Transverse colon (tissue), 4 donors: ENCODE measurements around the gene AP1S2. TPM values are rescaled to one million over a fixed set of nuclear protein-coding genes. Genes with fewer than 3 reads are reported as not detected.

Experiments used
- DNase-seq: peaks from one replicate; pipeline ENCODE4 v3.0.0-alpha.2; 2019
- H3K27ac ChIP-seq, 4 donors: fragments of 200-600 bp; sonication (generic); 2 replicates each; pipeline ENCODE4 v1.5.1; 2016 to 2018; ENCODE audit warnings: inconsistent platforms in 4 of 4
- H3K27me3 ChIP-seq: fragments of 200-600 bp; sonication (generic); 2 replicates; pipeline ENCODE4 v1.5.1; 2017; ENCODE audit warnings: inconsistent platforms
- H3K36me3 ChIP-seq, 4 donors: fragments of 200-600 bp; sonication (generic); 2 replicates each; pipeline ENCODE4 v1.5.1; 2017 to 2019; ENCODE audit warnings: inconsistent platforms in 4 of 4
- H3K4me1 ChIP-seq, 4 donors: fragments of 200-600 bp; sonication (generic); 2 replicates each; pipeline ENCODE4 v1.5.1; 2017 to 2020; ENCODE audit warnings: inconsistent platforms in 4 of 4
- H3K4me3 ChIP-seq, 4 donors: fragments of 200-600 bp; sonication (generic); 1 replicate in 1 of 4; 2 replicates in 3 of 4; pipeline versions ENCODE4 v1.5.1 to v1.6.1; 2017 to 2019; ENCODE audit warnings: inconsistent platforms in 4 of 4
- H3K9me3 ChIP-seq, 2 donors: fragments of 200-600 bp; sonication (generic); 2 replicates each; pipeline ENCODE4 v1.5.1; 2017 to 2019; ENCODE audit warnings: inconsistent platforms in 2 of 2
- EP300 ChIP-seq: sonication (generic); formaldehyde crosslinking; IDR thresholded peaks from one replicate; pipeline ENCODE4 v1.6.1; 2017; ENCODE audit warnings: antibody characterized with exemption, low read depth
- POLR2A ChIP-seq: fragments of 450-650 bp; IDR thresholded peaks from one replicate; pipeline ENCODE4 v1.6.1; 2016; ENCODE audit warnings: antibody characterized with exemption, mild to moderate bottlenecking, moderate library complexity
- POLR2AphosphoS5 ChIP-seq, 3 donors: sonication (generic); formaldehyde crosslinking; IDR thresholded peaks; one replicate each; pipeline ENCODE4 v1.6.1; 2016; ENCODE audit warnings: antibody characterized with exemption in 3 of 3
- WGBS, 2 donors: methylation state at CpG; one replicate each; pipeline ENCODE4 v1.1.5; 2018; ENCODE audit warnings: low coverage in 1 of 2; 5-methylcytosine and 5-hydroxymethylcytosine counted together
- in situ Hi-C, 4 donors: fragments of 200-750 bp; cut with MboI; loops; one replicate each; pipeline versions ENCODE4 v1.15.0 to v1.15.1; 2017; ENCODE audit warnings: low sequenced_read_pairs in 3 of 4, low pct_ligation_motif_present in 1 of 4, low pct_unique_long_range_greater_than_20kb in 1 of 4
- intact Hi-C: fragments of 100-400 bp; cut with DNase I; formaldehyde crosslinking; loops from one replicate; pipeline ENCODE4 v1.15.1; 2023; ENCODE audit warnings: low total_unique reads
- total RNA-seq, 4 donors: library from RNA; depleted of rRNA; stranded (reverse); fragments of >200 nt; gene quantifications; one replicate each; pipeline ENCODE4 v1.1.0, GENCODE V29; 2016
- TF ChIP-seq, protein P1 (sequence below), 5 experiments: fragments of 200-600 bp in 3 of 5; fragments of 450-650 bp in 2 of 5; sonication (generic) in 3 of 5; IDR thresholded peaks; 1 replicate in 2 of 5; 2 replicates in 3 of 5; pipeline ENCODE4 v1.5.1; 2016 to 2017; ENCODE audit warnings: antibody characterized with exemption in 5 of 5, inconsistent platforms in 3 of 5, mild to moderate bottlenecking in 2 of 5, moderate library complexity in 1 of 5

Gene AP1S2
- total RNA-seq, 4 donors from 2014 or later: 26.2 to 27.6 (median 26.7) TPM

GRCh38 chrX:15873566-15873965 is 19.0 kb upstream of the AP1S2 start:
- Histone ChIP-seq H3K9me3 (no peaks in the 10 kb centered on the region), H3K4me3 (no peak overlapping the region), H3K36me3 (no peaks in the 10 kb centered on the region), H3K4me1 (no peaks in the 10 kb centered on the region), H3K27me3 (no peaks in the 10 kb centered on the region), H3K27ac (no peak overlapping the region)
- WGBS, 2 donors: 57 to 73% methylated on average over 1 to 4 of the region's 4 CpGs
- in situ Hi-C loops: no loop called here
- TF ChIP-seq POLR2A (no peak), EP300 (no peak), POLR2AphosphoS5 (IDR thresholded peaks at IDR 0.05) (no peak)
- TF ChIP-seq, protein P1, sequence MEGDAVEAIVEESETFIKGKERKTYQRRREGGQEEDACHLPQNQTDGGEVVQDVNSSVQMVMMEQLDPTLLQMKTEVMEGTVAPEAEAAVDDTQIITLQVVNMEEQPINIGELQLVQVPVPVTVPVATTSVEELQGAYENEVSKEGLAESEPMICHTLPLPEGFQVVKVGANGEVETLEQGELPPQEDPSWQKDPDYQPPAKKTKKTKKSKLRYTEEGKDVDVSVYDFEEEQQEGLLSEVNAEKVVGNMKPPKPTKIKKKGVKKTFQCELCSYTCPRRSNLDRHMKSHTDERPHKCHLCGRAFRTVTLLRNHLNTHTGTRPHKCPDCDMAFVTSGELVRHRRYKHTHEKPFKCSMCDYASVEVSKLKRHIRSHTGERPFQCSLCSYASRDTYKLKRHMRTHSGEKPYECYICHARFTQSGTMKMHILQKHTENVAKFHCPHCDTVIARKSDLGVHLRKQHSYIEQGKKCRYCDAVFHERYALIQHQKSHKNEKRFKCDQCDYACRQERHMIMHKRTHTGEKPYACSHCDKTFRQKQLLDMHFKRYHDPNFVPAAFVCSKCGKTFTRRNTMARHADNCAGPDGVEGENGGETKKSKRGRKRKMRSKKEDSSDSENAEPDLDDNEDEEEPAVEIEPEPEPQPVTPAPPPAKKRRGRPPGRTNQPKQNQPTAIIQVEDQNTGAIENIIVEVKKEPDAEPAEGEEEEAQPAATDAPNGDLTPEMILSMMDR (IDR thresholded peaks at IDR 0.05): no peak
- no peak for DNase-seq
- intact Hi-C loops: no loop called here

GRCh38 chrX:15870310-15870709 is 15.7 kb upstream of the AP1S2 start:
- in situ Hi-C loops: no loop called here
- Histone ChIP-seq H3K4me1 (no peaks in the 10 kb centered on the region), H3K9me3 (no peaks in the 10 kb centered on the region), H3K27ac (no peak overlapping the region), H3K27me3 (no peaks in the 10 kb centered on the region), H3K4me3 (no peak overlapping the region), H3K36me3 (no peaks in the 10 kb centered on the region)
- DNase-seq: no peak
- intact Hi-C loops: no loop called here
- TF ChIP-seq, protein P1 (IDR thresholded peaks at IDR 0.05): no peak
- TF ChIP-seq EP300: no peak
- no peak for TF ChIP-seq POLR2A
- WGBS, 2 donors: 75 to 80% methylated on average over 1 to 4 of the region's 4 CpGs

- intact Hi-C loops (no loop called here), in situ Hi-C loops (no loop called here)
- no peak for DNase-seq
- no peak overlapping the region for H3K4me3 ChIP-seq
- no peaks in the 10 kb centered on the region for H3K9me3 ChIP-seq
- no peaks in the 10 kb centered on the region for H3K36me3 ChIP-seq
- no peaks in the 10 kb centered on the region for H3K4me1 ChIP-seq
- no peak for TF ChIP-seq POLR2A
- TF ChIP-seq POLR2AphosphoS5 (IDR thresholded peaks at IDR 0.05): no peak
- TF ChIP-seq EP300: no peak
- TF ChIP-seq, protein P1 (IDR thresholded peaks at IDR 0.05): no peak
- no peak overlapping the region for H3K27ac ChIP-seq
- H3K27me3 ChIP-seq: no peaks in the 10 kb centered on the region
- WGBS, 2 donors: 96% methylated on average over 4 of the region's 4 CpGs; no CpG with 5 or more reads in 1 of the 2 donors
These were observed 15.1 kb upstream of the AP1S2 start for GRCh38 chrX:15869695-15870094.

DNA sequence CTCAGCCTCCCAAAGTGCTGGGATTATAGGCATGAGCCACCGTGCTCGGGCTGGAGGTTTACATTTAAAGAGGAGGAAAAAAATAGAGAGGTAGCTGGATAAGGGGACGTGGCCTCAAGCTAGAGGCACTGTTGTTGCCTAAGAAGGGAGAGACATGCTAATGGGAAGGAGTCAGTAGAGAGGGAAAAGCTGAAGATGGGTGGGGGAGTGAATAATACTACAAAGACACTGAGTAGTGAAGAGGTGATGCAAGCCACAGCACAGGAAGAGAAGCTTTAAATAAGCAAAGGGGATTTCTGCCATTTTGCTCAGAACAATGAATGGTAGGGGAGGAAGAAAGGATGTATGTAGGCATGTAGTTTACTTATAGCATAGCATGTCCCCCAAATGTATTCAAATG is 11.5 kb upstream of the AP1S2 start:
- H3K27me3 ChIP-seq: no peaks in the 10 kb centered on the region
- 75% methylated on average over 3 of the region's 3 CpGs; no CpG with 5 or more reads in 1 of the 2 donors for WGBS, 2 donors

More for the DNA sequence above, 11.5 kb upstream of the AP1S2 start:
- DNase-seq: no peak
- intact Hi-C loops: no loop called here
- Histone ChIP-seq H3K9me3 (no peaks in the 10 kb centered on the region), H3K36me3 (no peaks in the 10 kb centered on the region), H3K4me1 (no peaks in the 10 kb centered on the region), H3K4me3 (no peak overlapping the region), H3K27ac (no peak overlapping the region)
- TF ChIP-seq, protein P1 (IDR thresholded peaks at IDR 0.05): no peak
- TF ChIP-seq EP300: no peak
- no peak for TF ChIP-seq POLR2A
- TF ChIP-seq POLR2AphosphoS5 (IDR thresholded peaks at IDR 0.05): no peak
- in situ Hi-C loops: no loop called here
